Transverse colon (tissue), 4 donors: ENCODE results near the gene ERCC5.
A peak's percentile ranks its signal among the peaks of the same experiment; 100 is the strongest.

Experiments
- CTCF ChIP-seq, 5 experiments: fragments of 200-600 bp in 3 of 5; fragments of 450-650 bp in 2 of 5; sonication (generic) in 3 of 5; IDR thresholded peaks; 1 replicate in 2 of 5; 2 replicates in 3 of 5; pipeline ENCODE4 v1.5.1; 2016 to 2017; ENCODE audit warnings: antibody characterized with exemption in 5 of 5, inconsistent platforms in 3 of 5, mild to moderate bottlenecking in 2 of 5, moderate library complexity in 1 of 5
- EP300 ChIP-seq: sonication (generic); formaldehyde crosslinking; IDR thresholded peaks from one replicate; pipeline ENCODE4 v1.6.1; 2017; ENCODE audit warnings: antibody characterized with exemption, low read depth
- POLR2A ChIP-seq: fragments of 450-650 bp; IDR thresholded peaks from one replicate; pipeline ENCODE4 v1.6.1; 2016; ENCODE audit warnings: antibody characterized with exemption, mild to moderate bottlenecking, moderate library complexity
- POLR2AphosphoS5 ChIP-seq, 3 donors: sonication (generic); formaldehyde crosslinking; IDR thresholded peaks; one replicate each; pipeline ENCODE4 v1.6.1; 2016; ENCODE audit warnings: antibody characterized with exemption in 3 of 3

- TF ChIP-seq CTCF (IDR thresholded peaks at IDR 0.05) (peak; percentile 64 to 78 (median 73)), POLR2A (no peak), POLR2AphosphoS5 (IDR thresholded peaks at IDR 0.05) (no peak), EP300 (no peak)
Measured at GRCh38 chr13:102847272-102848234, 1.7 kb downstream of the ERCC5 start.
